Fibroblast of lung (primary cell): ENCODE data around the gene PRAMEF1. TPM values are rescaled to one million over a fixed set of nuclear protein-coding genes. Genes with fewer than 3 reads are reported as not detected.

Experiments
- DNase-seq, 2 donors: peaks; one replicate each; pipeline versions ENCODE4 v3.0.0 to v3.0.0-alpha.2; 2010; ENCODE audit warnings: low read depth in 2 of 2
- H2AFZ ChIP-seq: 2 replicates; pipeline ENCODE4 v1.5.1; 2012; ENCODE audit warnings: low read length, control low read depth, inconsistent platforms
- H3K27ac ChIP-seq: 2 replicates; pipeline ENCODE4 v1.5.1; 2011; ENCODE audit warnings: low read length, control low read depth; ENCODE audit not compliant: insufficient read depth
- H3K27me3 ChIP-seq: 2 replicates; pipeline ENCODE4 v1.5.1; 2011; ENCODE audit warnings: mild to moderate bottlenecking, low read length; ENCODE audit not compliant: control insufficient read depth, insufficient read depth
- H3K36me3 ChIP-seq: 2 replicates; pipeline ENCODE4 v1.5.1; 2011; ENCODE audit warnings: low read length; ENCODE audit not compliant: control insufficient read depth, insufficient read depth
- H3K4me1 ChIP-seq: 2 replicates; pipeline ENCODE4 v1.5.1; 2011; ENCODE audit warnings: low read length; ENCODE audit not compliant: control insufficient read depth, insufficient read depth; ENCODE audit errors: extremely low read depth
- H3K4me2 ChIP-seq: 2 replicates; pipeline ENCODE4 v1.5.1; 2011; ENCODE audit warnings: low read length, control low read depth; ENCODE audit not compliant: insufficient read depth; ENCODE audit errors: extremely low read depth
- H3K4me3 ChIP-seq, 4 experiments: fragments of 200-600 bp in 1 of 4; sonication (generic) in 1 of 4; replicated peaks in 1 of 4; 2 replicates each; pipeline ENCODE4 v1.5.1; 2011 to 2016; ENCODE audit warnings: low read length in 4 of 4, low read depth in 3 of 4, mild to moderate bottlenecking in 3 of 4, control low read depth in 2 of 4, inconsistent platforms in 1 of 4, mixed read lengths in 1 of 4; ENCODE audit not compliant: insufficient read depth in 1 of 4; ENCODE audit errors: control extremely low read depth in 1 of 4
- H3K79me2 ChIP-seq: 2 replicates; pipeline ENCODE4 v1.5.1; 2012; ENCODE audit warnings: mild to moderate bottlenecking, low read length, inconsistent platforms; ENCODE audit not compliant: control insufficient read depth, insufficient read depth
- H3K9ac ChIP-seq: 2 replicates; pipeline ENCODE4 v1.5.1; 2011; ENCODE audit warnings: mild to moderate bottlenecking, low read length, control low read depth; ENCODE audit not compliant: insufficient read depth
- H3K9me3 ChIP-seq: 2 replicates; pipeline ENCODE4 v1.5.1; 2012; ENCODE audit warnings: low read depth, low read length; ENCODE audit not compliant: control insufficient read depth, insufficient read depth
- H4K20me1 ChIP-seq: 2 replicates; pipeline ENCODE4 v1.5.1; 2011; ENCODE audit warnings: low read length; ENCODE audit not compliant: control insufficient read depth, insufficient read depth; ENCODE audit errors: extremely low read depth
- CTCF ChIP-seq, 2 donors: IDR thresholded peaks in 1 of 2; conservative IDR thresholded peaks in 1 of 2; 1 replicate in 1 of 2; 2 replicates in 1 of 2; pipeline ENCODE4 v1.5.1; 2011 to 2012; ENCODE audit warnings: low read length in 2 of 2, control low read depth in 1 of 2, inconsistent platforms in 1 of 2, low read depth in 1 of 2, mild to moderate bottlenecking in 1 of 2
- EZH2 ChIP-seq: IDR thresholded peaks from 2 replicates; pipeline ENCODE4 v1.5.1; 2012; ENCODE audit warnings: low read length, control low read depth, mild to moderate bottlenecking; ENCODE audit errors: missing control alignments
- polyA plus RNA-seq, 2 donors: library from polyadenylated mRNA; depleted of rRNA in 1 of 2; stranded (reverse) in 1 of 2; unstranded in 1 of 2; fragments of >200 nt; gene quantifications; 2 replicates each; pipeline ENCODE4 v1.2.1, GENCODE V29; 2011 to 2012; ENCODE audit warnings: missing spikeins in 1 of 2
- total RNA-seq: library from RNA; depleted of rRNA; stranded (reverse); fragments of >200 nt; gene quantifications from 2 replicates; pipeline ENCODE4 v1.2.1, GENCODE V29; 2014

The PRAMEF1 gene
- total and polyA plus RNA-seq, 2 donors (not counting 1 experiment from before 2014, with no cell fraction given): not detected

GRCh38 chr1:12745992-12746323 lies 45.2 kb upstream of the PRAMEF1 start, which contains the start of gene CFAP107:
Gene CFAP107, plus strand, starts transcription at chr1:12746200. Its CDS starts 231 bp downstream, at chr1:12746431.
- H3K4me2 ChIP-seq: no peak within 1 kb of the TSS
- H3K9me3 ChIP-seq: no peaks in the 10 kb centered on the region
- H4K20me1 ChIP-seq: no peaks in the 10 kb centered on the region
- TF ChIP-seq CTCF (conservative IDR thresholded peaks at IDR 0.05 in 1 of 2, IDR thresholded peaks at IDR 0.05 in 1 of 2; ENCODE audit: low read depth in 1 of 2, low read length in 2 of 2) (no peak), EZH2 (no peak)
- H3K27ac ChIP-seq: no peak within 1 kb of the TSS
- H3K4me1 ChIP-seq: no peaks in the 10 kb centered on the region
- no peak within 1 kb of the TSS for H2AFZ ChIP-seq
- no peak within 1 kb of the TSS for H3K9ac ChIP-seq
- no peak for DNase-seq
- H3K79me2 ChIP-seq: no peaks in the 10 kb centered on the region
- no peaks in the 10 kb centered on the region for H3K36me3 ChIP-seq
- no peak within 1 kb of the TSS for H3K4me3 ChIP-seq
- H3K27me3 ChIP-seq: no peaks in the 10 kb centered on the region

- Histone ChIP-seq H3K36me3 (no peaks in the 10 kb centered on the region), H3K9me3 (no peaks in the 10 kb centered on the region), H3K27me3 (no peaks in the 10 kb centered on the region), H2AFZ (no peak overlapping the region), H3K9ac (no peak overlapping the region), H3K27ac (no peak overlapping the region), H3K4me3 (no peak overlapping the region), H3K4me2 (no peak overlapping the region), H3K4me1 (no peaks in the 10 kb centered on the region), H3K79me2 (no peaks in the 10 kb centered on the region), H4K20me1 (no peaks in the 10 kb centered on the region)
- DNase-seq: no peak
- TF ChIP-seq EZH2 (no peak), CTCF (conservative IDR thresholded peaks at IDR 0.05 in 1 of 2, IDR thresholded peaks at IDR 0.05 in 1 of 2; ENCODE audit: low read depth in 1 of 2, low read length in 2 of 2) (no peak)
Observed at GRCh38 chr1:12748778-12749355, 42.3 kb upstream of the PRAMEF1 start.

DNA sequence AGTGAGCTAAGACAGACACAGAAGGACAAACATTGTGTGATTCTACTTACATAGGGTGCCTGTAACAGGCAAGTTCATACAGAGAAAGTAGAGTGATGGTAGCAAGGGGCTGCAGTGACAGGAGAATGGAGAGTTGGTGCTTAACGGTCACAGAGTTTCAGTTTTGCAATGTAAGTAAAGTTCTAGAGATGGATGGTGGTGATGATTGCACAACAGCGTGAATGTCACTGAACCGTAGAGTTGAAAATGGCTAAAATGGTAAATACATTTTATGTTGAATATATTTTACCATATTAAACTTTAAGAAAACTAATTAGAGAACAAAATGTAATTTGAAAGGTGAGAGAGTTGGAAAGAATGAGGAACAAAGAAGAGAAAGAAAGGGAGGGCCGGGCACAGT lies 36.5 kb upstream of the PRAMEF1 start:
- no peak for DNase-seq
- no peaks in the 10 kb centered on the region for H4K20me1 ChIP-seq
- H3K79me2 ChIP-seq: no peaks in the 10 kb centered on the region
- H3K27me3 ChIP-seq: no peaks in the 10 kb centered on the region
- H3K4me1 ChIP-seq: no peaks in the 10 kb centered on the region
- H3K27ac ChIP-seq: no peak overlapping the region
- no peak overlapping the region for H3K4me2 ChIP-seq
- no peak overlapping the region for H3K4me3 ChIP-seq
- no peak overlapping the region for H2AFZ ChIP-seq
- TF ChIP-seq CTCF (conservative IDR thresholded peaks at IDR 0.05 in 1 of 2, IDR thresholded peaks at IDR 0.05 in 1 of 2; ENCODE audit: low read depth in 1 of 2, low read length in 2 of 2) (no peak), EZH2 (no peak)
- H3K36me3 ChIP-seq: no peaks in the 10 kb centered on the region
- no peak overlapping the region for H3K9ac ChIP-seq
- H3K9me3 ChIP-seq: no peaks in the 10 kb centered on the region
